ENCODE measurements around the gene FARSA.
A peak's percentile ranks its signal among the peaks of the same experiment; 100 is the strongest.
"Not testable (repeated sequence)": the region's sequence is repeated elsewhere in the genome, so short reads cannot be mapped to it uniquely, and the experiment has no call there.

The FARSA gene

DNA sequence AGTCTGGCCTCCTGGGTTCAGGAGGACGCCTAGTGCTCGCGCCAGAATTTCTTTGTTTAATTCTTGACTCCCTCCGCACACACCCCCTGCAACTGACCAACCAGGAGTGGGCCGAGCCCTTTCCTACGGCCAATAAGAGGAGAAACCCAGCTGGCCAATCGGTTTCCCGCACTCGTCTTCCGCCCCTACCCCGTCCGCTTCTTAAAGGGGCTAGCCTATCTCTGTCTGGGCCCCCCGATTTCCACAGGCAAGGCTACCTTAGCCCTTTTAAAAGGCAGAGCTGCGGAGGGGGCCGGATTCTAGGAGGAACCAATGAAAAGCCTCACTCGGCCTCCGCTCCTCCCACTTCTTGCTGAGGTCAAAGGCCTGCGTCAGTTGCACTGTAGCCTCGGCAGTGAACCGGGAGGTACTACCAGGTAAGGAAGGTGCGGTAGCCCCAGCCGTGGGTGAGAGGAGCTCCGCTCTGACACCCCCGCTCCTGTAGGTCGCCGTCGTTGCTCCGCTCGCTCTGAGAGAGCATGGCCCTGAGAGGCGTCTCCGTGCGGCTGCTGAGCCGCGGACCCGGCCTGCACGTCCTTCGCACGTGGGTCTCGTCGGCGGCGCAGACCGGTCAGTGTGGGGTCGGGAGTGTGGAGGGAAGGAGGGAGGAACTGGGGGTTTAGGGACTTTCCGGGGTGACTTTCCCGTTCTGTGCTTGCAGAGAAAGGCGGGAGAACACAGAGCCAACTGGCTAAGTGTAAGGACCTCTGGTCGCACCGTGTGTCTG is 42.5 kb downstream of the FARSA start, which contains the start of gene GCDH:
TSS of gene GCDH (plus strand) at position 374 of the 766 bp plus-strand sequence. CDS start at position 519, 145 bp downstream.
- peak; percentile 96 for DNase-seq (ENCODE audit: low read depth, low spot score)

DNA sequence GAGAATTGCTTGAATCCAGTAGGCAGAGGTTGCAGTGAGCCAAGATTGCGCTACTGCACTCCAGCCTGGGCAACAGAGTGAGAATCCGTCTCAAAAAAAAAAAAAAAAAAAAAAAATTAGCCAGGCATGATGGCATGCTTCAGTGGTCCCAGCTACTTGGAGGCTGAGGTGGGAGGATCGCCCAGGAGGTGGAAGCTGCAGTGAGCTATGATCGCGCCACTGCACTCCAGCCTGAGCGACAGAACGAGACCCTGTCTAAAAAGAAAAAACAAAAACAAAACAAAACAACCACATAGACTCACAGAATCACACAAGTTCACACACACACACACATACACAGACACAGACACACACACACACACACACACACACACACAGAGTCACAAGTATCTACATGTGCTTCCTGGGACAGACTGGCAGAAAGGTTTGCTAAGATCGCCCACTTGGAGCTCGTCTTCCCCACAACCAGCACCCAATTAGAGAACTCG is 43.2 kb downstream of the FARSA start:
- not testable (repeated sequence) for DNase-seq (ENCODE audit: low read depth, low spot score)

DNA sequence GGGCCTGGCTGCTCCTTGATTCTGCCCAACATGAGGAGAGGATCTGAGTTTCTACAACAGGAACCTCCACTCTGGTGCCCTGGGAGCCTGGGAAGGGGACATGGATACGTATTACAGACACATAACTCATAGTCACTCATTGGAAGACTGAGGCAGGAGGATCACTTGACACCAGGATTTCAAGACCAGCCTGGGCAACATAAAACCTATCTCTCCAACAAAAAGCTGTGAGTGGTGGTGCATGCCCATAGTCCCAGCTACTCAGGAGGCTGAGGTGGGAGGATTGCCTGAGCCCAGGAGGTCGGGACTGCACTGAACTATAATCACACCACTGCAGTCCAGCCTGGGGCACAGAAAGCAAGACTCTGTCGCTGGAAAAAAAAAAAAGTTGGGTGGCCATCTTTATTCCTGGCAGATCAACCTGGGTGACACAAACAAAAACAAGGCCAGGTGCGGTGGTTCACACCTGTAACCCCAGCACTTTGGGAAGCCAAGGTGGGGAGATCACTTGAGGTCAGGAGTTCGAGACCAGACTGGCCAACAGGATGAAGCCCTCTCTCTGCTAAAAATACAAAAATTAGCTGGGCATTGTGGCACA is 45.4 kb downstream of the FARSA start:
- no peak for DNase-seq (ENCODE audit: low read depth, low spot score)

DNA sequence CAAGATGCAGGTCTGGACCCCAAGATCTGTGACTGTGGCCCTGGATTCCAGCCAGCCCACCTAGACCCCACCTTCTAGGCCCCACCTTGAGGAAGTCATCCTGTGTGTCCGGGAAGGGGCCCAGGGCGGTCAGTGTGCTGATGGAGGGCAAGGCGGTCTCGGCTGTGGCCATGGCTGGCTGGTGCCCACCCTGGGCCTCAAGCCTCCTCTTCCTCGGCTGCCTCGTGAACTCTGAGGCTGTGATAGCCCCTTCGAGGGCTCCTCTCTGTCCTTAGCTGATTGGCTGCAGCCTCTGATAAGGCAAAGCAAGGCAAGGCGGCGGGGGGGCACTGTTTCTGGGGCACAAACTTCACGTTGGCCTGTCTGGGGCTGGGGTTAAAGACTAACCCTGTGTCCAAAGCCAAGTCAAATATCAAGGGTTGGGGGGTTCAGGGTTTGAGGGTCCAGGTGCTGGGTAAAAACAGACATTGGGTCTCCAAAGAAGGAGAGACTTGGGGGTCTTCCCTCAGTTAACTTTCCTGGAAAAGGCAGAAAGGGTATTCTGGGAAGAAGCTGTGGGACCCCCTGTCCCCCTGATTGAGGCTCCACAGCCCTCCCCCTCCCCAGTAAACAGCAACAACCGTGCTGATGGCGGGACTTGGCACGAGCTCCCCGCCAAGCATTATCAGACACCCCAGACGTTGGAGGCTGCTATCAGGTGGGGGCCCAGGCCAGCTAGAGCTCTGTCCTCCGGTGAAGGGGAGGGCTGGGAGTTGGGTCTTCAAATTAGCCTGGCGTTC is 46.4 kb downstream of the FARSA start, which contains the start of gene KLF1:
TSS of gene KLF1 (minus strand) at position 233 of the 779 bp plus-strand sequence. CDS start at position 172, 61 bp downstream.
- DNase-seq (ENCODE audit: low read depth, low spot score) = no peak

DNA sequence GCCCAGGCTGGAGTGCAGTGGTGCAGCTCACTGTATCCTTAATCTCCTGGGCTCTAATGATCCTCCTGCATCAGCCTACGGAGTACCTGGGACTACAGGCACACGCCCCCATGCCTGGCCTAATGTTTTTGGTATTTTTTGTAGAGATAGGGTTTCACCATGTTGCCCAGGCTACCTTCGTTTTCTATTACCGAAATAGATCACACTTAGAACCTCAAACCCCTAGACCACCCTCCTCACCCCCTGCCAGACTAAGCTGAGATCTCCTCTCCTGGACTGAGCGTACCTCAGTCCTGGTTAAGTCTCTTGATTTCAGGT is 46.9 kb downstream of the FARSA start:
- DNase-seq (ENCODE audit: low read depth, low spot score) = no peak

DNA sequence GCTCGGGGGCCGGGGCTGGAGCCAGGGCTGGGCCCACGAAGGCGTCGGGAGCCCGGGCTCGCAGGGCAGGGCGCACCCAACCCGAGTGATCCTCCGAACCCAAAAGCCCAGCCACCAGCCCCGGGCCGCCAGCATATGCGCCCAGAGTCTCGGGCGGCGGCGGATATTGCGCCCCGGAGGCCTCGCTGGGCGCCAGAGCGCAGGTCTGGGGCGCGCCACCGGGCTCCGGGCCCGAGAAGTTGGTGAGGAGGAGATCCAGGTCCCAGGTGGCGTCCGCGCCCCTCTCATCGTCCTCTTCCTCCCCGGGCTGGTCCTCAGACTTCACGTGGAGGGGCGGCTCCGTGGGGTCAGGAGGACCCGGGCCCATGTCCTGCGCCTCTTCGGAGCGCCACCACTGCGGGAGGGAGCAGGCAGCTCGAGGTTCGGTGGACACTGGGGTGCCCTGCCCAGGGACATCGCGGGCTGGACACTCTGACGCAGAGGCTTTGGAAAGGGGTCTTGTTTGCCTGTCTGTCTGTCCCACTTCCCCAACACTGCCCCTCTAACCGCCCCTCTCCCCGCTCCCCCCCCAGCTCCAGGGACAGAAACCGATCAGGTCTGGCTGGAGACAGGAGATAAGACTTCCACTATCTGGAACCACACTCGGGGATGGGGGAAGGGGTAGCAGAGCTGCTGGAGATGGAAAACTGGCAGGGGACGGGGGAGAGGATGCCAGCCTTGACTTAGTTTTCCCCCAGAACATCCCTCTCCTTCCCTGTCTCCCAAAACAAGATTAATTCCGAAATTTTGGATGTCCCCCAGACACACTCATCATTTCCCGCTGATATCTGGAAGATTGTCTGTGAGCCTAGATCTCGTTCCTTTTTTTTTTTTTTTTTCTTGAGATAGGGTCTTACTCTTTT is 47.5 kb downstream of the FARSA start:
- DNase-seq (ENCODE audit: low read depth, low spot score) = no peak

DNA sequence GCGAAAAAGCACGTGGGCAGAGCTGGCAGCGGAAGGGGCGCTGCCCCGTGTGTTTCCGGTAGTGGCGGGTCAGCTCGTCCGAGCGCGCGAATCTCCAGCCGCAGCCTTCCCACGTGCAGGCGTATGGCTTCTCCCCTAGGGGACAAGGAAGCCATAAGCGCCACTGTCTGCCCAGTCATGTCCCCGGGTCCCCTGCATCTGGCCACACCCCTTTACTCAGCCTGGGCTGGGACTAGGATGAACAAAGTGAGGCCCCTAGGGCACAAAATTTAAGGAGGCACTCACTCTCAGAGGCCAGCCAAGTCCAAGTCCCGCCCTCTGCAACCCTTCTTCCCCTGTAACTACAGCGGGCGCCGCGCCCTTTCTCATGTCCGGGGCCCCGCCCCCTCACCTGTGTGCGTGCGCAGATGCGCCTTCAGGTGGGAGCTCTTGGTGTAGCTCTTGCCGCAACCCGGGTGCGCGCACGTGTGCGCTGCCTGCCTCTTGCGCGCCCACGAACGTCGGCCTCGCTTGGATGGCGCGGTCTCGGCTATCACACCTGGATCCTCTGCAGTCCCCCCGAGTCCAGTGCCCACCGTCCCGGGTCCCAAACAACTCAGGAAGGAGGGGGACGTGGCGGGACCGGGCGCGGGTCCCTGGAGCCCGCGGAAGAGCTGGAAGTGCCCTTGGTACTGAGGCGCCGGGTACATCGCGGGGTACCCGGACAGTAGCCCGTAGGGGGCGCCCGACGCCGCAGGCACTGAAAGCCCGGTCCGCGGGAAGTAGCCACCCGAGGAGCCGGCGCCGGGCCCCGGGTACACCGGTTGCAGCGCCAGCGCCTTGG is 48.4 kb downstream of the FARSA start:
- peak; percentile 73 for DNase-seq (ENCODE audit: low read depth, low spot score)

DNA sequence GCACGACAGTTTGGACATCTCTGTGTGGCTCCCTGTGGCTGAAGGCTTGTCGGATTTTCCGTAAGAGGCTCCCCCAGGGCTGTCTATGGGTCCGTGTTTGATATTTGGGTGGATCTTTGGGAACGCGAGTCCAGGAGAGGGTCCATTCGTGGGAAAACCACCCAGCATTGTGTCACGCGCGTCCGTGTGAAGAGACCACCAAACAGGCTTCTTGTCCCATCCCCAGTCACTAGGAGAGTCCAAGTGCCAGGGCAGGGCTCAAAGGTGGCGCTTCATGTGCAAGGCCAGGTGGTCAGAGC is 48.9 kb downstream of the FARSA start:
- no peak for DNase-seq (ENCODE audit: low read depth, low spot score)

DNA sequence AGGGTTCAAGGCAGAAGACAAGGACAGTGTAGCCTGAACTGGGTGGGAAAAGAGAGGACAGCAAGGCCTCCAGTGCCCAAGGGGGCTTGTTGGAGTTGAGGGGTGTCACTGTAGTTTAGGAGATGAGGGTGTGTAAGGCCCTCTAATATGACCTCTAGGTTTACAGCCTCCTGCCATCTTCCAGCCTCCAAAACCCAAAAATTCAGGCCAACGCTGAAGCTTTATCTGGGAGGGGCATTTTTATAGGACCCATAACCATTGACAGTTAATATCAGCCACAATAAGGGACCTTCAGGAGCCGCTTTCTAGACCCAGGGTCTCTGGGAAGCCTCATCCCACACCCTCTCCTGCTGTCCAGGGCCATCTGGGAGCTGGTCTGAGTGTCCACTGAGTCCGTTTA is 49.3 kb downstream of the FARSA start:
- no peak for DNase-seq (ENCODE audit: low read depth, low spot score)

DNA sequence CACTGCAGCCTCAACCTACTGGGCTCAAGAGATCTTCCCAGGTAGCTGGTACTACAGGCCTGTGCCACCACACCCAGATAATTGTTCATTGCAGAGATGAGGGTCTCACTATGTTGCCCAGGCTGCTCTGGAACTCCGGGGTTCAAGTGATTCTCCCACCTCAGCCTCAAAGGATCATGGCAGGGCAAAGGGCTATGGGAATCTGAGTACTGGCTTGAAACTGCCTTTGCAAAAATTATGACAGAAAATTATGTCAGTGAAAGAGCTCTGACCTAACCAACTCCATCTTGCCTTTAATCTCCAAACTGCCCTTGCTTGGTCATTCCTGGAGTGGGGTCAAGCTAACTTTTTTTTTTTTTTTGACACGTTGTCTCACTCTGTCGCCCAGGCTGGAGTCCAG is 50.9 kb downstream of the FARSA start:
- DNase-seq (ENCODE audit: low read depth, low spot score) = no peak

DNA sequence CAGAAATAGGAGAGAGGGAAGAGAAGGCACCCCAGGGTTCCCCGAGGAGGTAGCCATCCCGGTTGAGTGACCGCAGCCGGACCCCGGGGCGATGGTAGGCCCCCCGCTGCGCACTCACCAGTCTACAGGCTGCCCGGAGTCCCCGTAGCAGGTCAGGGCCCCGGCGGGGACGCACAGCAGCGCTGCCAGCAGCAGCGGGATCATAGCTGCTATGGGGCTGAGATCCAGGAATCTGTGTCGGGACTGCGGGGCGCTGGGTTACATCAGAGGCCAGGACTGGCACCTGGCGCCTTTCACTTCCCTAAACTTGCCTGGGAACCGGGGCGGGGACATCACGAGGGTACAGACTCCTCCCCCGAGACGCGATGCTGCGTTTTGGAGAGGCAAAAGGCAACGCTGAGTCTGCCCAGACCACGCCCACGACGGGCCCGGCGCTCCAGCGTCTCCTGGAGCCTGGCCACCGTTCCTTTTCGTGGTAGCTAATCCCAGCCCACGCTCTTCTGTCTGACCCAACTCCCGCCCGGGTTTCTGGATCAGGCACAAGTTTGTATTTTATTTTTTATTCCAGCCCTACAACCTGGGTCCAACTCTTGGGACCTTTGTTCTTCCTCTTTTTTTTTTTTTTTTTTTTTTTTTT is 52.2 kb downstream of the FARSA start, which contains the start of gene DNASE2:
TSS of gene DNASE2 (minus strand) at position 278 of the 637 bp plus-strand sequence. CDS start at position 204, 74 bp downstream.
- peak; percentile 70 for DNase-seq (ENCODE audit: low read depth, low spot score)

DNA sequence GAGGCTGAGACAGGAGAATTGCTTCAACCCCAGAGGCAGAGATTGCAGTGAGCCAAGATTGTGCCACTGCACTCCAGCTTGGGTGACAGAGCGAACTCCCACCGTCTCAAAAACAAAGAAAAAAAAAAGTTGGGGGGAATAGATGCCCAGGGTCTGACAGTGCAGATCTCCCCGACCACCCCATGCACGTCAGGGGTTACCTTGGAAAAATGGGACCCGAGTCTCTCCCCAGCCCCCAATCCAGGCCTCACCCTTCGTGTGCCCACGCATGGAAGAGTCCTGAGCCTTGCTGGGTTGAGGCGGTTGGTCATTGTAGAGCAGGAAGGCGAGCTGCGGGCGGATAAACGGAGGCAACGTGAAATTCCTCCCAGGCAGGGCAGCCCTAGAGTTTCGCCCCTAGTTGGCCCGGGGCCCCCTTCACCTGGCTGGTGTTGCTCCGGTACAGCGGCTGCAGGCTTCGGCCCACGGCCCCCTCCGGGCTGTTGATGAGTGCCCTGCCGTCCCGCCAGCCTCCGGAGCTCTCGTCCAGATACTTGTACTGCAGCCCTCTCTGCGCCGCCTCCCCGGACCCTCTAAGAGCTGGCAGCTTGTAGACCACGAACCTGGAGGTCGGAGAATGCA is 52.9 kb downstream of the FARSA start:
- no peak for DNase-seq (ENCODE audit: low read depth, low spot score)

DNA sequence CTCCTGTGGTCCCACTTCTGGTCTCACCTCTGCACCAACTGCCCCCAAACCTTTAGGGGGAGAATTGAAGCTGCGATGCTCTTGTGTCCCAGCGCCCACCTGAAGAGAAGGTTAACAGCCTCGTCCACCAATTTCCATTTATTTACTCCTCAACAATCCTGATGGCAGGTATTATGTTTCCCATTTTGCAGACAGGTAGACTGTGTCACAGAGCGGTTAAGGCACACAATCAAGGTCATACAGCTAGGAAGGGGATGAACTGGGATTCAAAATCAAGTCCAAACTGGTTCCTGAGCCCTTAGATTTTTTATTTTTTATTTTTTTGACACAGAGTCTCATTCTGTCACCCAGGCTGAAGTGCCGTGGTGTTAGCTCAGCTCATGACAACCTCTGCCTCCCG is 58.4 kb downstream of the FARSA start:
- no peak for DNase-seq (ENCODE audit: low read depth, low spot score)

DNA sequence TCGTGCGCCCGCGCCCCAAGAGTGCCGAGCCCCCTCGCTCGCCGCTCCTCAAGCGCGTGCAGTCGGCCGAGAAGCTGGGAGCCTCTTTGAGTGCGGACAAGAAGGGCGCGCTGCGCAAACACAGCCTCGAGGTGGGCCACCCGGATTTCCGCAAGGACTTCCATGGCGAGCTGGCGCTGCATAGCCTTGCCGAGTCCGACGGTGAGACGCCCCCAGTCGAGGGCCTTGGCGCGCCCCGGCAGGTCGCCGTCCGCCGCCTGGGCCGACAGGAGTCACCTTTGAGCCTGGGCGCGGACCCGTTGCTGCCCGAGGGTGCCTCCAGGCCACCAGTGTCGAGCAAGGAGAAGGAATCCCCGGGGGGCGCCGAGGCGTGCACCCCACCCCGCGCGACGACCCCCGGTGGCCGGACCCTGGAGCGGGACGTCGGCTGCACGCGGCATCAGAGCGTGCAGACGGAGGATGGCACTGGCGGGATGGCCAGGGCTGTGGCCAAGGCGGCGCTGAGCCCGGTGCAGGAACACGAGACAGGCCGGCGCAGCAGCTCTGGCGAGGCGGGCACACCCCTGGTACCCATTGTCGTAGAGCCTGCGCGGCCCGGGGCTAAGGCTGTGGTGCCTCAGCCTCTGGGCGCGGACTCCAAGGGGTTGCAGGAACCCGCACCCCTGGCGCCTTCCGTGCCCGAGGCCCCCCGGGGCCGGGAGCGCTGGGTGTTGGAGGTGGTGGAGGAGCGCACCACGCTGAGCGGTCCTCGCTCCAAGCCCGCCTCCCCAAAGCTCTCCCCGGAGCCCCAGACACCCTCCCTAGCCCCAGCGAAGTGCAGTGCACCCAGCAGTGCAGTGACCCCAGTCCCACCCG is 59.4 kb downstream of the FARSA start:
- no peak for DNase-seq (ENCODE audit: low read depth, low spot score)

DNA sequence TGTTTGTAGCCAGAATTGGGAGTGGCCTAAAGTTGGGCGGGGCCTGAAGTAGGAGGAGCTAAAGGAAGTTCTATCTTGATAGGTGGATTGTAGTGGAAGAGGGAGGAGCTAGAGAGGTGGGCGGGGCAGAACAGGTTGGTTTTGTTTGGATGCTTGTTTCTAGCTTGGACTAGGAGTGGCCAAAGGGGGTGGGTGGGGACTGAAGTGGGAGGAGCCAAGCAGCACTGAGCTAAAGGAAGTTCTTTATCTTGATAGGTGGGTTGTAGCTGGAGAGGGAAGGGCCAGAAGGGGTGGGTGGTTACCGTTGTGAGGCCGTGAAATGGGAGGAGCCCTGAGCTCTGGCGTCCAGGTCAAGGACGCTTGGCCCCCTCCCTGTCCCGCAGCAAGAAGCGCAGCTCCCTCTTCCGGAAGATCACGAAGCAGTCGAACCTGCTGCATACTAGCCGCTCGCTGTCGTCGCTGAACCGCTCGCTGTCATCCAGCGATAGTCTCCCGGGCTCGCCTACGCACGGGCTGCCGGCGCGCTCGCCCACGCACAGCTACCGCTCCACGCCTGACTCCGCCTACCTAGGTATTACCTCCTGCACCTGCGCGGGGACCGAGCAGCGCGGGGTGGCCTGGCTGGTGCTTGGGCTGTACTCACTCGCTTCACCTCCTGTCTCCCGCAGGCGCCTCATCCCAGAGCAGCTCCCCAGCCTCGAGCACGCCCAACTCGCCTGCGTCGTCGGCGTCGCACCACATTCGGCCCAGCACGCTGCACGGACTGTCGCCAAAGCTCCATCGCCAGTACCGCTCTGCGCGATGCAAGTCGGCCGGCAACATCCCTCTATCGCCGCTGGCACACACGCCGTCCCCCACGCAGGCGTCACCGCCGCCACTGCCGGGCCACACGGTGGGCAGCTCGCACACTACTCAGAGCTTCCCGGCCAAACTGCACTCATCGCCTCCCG is 60.3 kb downstream of the FARSA start:
- no peak for DNase-seq (ENCODE audit: low read depth, low spot score)

Data from activated CD4-positive, CD25-positive, alpha-beta regulatory T cell treated with anti-CD3 and anti-CD28 coated beads, Interleukin-2, amount 50 U/mL, for 16 hours (primary cell).